Caki2 (cell line): ENCODE results near the gene ELK1. TPM values are rescaled to one million over a fixed set of nuclear protein-coding genes. Genes with fewer than 3 reads are reported as not detected.

Experiments used
- DNase-seq: peaks from one replicate; pipeline ENCODE4 v3.0.0-alpha.2; 2015; ENCODE audit warnings: low read depth
- in situ Hi-C: cut with HindIII; loops from 2 replicates; pipeline ENCODE4 v1.10.0; 2016; ENCODE audit warnings: low sequenced_read_pairs, low pct_unique_long_range_greater_than_20kb, mixed read lengths
- total RNA-seq: library from RNA; depleted of rRNA; stranded (reverse); fragments of >200 nt; shearing (Covaris generic); gene quantifications from 2 replicates; pipeline ENCODE4 v1.2.3, GENCODE V29; 2014; ENCODE audit warnings: low replicate concordance

The ELK1 gene
- total RNA-seq, 1 experiment from 2014 or later, result 28.9 TPM

- no peak for DNase-seq
- in situ Hi-C loops, result no loop called here
Measured at GRCh38 chrX:47649781-47650163, 591 bp downstream of the ELK1 start.

GRCh38 chrX:47649271-47649670 lies 1.1 kb downstream of the ELK1 start:
- DNase-seq, result no peak
- in situ Hi-C loops, result no loop called here

DNA sequence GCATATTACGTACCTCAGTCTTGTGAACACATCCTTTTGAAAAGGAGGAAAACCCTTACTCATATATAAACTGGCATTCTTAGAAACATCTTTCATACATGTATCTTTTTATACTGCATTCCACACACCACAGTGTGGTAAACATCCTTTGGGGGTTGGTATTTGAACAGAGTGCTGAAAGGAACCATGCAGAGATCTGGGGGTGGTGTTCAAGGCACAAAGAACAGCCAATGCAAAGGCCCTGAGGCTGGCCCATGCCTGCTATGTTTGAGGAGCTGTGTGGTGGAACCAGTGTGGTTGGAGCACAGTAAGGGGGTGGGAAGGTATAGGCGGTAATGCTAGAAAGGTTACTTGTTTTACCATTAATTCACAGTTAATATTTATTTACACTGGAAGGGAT lies 2.0 kb downstream of the ELK1 start:
- in situ Hi-C loops, result no loop called here
- no peak for DNase-seq

GRCh38 chrX:47646636-47647035 lies 3.7 kb downstream of the ELK1 start:
- no peak for DNase-seq
- in situ Hi-C loops, result no loop called here

DNA sequence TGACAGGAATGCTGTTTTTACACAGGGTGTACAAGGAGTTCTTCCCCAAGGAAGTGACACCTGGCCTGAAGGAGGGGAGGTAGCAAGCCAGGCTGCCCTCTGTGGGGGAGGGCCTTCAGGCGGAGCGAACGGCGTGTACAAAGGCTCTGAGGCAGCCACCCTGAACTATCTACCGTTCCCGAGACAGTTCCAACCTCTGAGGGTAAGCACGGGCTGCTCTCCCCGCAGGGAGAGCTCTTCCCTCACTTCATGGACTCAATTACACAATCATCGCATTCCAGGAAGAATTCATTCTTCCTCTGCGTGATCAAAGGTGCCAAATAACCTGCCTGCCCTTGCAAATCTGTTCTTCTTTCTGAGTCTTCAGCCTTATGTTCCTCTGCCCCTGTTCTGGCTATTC lies 4.8 kb downstream of the ELK1 start:
- no peak for DNase-seq
- in situ Hi-C loops, result no loop called here

DNA sequence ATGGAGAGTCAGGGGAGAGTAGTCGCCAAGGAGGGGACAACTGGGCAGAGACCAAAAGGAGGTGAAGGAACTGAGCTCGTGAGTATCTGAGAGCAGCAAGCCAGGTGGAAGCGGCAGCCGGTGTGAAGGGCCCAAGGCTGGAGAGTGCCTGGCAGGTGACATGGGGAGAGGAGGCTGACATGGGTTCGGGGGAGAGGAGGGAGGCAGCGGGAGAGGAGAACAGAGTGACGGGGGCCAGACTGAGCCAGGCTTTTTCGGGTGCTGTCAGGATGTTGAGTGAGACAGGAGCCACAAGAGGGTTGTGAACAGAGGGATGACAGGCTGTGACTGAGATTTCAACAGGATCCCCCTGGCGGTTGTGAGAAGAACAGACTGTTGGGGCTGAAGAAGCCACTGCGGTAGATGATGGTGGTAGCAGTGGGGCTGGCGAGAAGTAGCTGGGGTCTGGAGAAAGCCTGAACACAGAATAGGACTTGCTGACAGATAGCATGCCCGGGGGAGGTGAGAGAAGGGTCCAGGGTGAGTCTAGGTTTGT lies 5.7 kb downstream of the ELK1 start:
- in situ Hi-C loops, result no loop called here

DNA sequence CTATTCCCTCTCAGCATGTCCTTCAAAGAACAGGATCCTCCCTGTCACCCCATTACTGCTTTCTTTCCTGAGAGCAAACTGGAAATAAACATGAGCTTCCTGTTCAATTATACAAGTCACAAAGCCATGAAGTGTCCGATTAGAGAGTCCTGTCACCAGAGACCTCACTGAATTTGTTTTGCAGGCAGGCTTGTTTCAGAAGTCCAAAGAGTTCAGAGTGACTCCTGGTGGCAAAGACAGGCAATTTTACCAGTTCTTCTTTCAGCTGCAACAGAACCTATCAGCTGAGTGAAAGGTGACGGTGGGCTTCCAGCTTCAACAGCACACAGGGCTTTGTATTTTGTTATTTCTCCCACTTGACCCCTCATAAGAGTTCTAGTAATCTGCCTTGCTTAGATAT lies 6.4 kb downstream of the ELK1 start:
- DNase-seq, result no peak
- in situ Hi-C loops, result no loop called here

More for the DNA sequence above, 5.7 kb downstream of the ELK1 start:
- no peak for DNase-seq

- no peak for DNase-seq
- in situ Hi-C loops, result no loop called here
Measured at GRCh38 chrX:47638816-47639215, 11.5 kb downstream of the ELK1 start.

- in situ Hi-C loops, result no loop called here
- no peak for DNase-seq
Measured at GRCh38 chrX:47637546-47638195, 12.7 kb downstream of the ELK1 start.

GRCh38 chrX:47634871-47635575 lies 15.3 kb downstream of the ELK1 start:
- in situ Hi-C loops, result no loop called here
- DNase-seq, result no peak

GRCh38 chrX:47633689-47634590 lies 16.4 kb downstream of the ELK1 start:
- in situ Hi-C loops, result no loop called here
- no peak for DNase-seq

DNA sequence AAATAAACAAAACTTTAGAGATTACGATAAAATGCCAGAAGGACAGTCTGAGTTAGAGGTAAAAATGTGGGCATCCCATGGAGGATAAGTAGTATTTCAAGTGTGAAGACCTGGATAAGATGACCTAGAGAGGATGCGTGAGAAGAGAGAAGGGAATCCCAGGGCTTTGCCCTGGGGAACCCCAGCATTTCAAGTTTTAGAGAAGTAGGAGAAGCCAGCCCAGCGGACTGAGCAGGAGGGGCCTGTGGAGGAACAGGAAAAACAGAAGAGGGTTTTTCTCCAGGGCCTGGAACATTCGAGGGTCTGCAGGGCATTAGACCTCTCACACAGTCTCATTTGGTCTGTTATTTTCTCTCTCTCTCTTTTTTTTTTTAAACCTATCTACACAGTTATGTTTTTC lies 17.7 kb downstream of the ELK1 start:
- no peak for DNase-seq
- in situ Hi-C loops, result no loop called here

DNA sequence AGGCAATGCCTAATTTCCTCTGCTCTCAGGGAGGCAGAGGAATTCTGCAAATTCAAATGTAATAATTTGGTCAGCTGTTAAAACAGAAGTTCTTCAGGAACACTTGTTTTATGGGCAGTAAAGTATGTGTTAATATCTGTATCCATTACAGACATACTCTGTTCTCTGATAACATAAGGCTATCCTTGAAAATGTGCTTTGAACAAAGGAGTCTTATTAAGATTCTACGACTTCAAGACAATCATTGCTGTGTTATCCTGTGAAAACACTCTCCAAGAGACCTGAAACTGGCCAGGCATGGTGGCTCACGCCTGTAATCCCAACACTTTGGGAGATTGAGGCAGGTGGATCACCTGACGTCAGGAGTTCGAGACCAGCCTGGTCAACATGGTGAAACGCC lies 18.7 kb downstream of the ELK1 start:
- DNase-seq, result no peak
- in situ Hi-C loops, result no loop called here

- in situ Hi-C loops, result no loop called here
- no peak for DNase-seq
Measured at GRCh38 chrX:47629419-47630200, 20.8 kb downstream of the ELK1 start, which contains the start of gene CFP. TSS of gene CFP (minus strand) at chrX:47629930. CDS start at chrX:47629844, 86 bp downstream.

- DNase-seq, result no peak
- in situ Hi-C loops, result no loop called here
Measured at GRCh38 chrX:47628982-47629381, 21.4 kb downstream of the ELK1 start.

DNA sequence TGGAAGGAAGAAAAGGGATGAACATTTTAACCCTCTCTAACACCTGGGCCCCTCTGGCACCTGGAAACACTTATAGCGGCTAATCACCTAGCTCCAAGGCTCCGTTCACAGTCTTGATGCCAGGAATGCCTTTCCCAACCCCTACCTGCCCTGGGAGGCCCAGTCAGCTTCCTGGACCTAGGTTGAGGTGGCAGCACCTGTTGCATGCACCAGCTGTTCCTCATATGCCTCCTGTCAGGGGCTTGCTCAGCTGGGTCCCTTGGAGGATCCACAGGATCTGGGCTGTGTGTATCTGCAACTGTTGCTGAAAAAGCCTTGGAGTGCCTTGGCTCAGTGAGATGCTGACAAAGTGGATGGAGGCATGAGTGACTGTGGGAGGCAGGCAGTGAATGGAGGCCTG lies 25.0 kb downstream of the ELK1 start:
- DNase-seq, result no peak
- in situ Hi-C loops, result no loop called here

- DNase-seq, result peak; percentile 73
- in situ Hi-C loops, result no loop called here
Measured at GRCh38 chrX:47623540-47624027, 26.8 kb downstream of the ELK1 start.

DNA sequence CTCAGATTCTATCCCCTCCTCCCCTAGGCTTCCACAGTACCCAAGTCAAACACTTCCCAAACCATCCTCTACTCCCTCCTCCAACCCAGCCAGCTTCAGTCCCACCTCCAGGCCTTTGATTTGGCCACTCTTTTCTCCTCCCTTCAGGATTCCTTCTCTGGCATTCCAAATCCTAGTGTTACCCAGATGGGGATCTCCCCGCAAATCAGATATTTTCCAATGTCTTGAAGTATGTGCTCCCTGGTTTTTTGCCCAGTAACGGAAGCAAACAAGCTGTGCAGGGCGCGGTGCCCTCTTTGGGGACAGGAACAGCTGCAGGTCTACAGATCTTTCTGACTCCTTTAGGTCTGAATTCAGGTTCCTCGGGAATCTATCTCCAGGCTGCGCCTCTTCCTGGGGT lies 28.5 kb downstream of the ELK1 start:
- in situ Hi-C loops, result no loop called here
- no peak for DNase-seq
